Measurements from ENCODE around the gene TRIM69. TPM values are rescaled to one million over a fixed set of nuclear protein-coding genes. Genes with fewer than 3 reads are reported as not detected.
"Not testable (repeated sequence)": the region's sequence is repeated elsewhere in the genome, so short reads cannot be mapped to it uniquely, and the experiment has no call there.

Gene TRIM69
- total and polyA plus RNA-seq, 2 donors (not counting 1 experiment from before 2014, with no cell fraction given) = 12.9 to 30.8 TPM

DNA sequence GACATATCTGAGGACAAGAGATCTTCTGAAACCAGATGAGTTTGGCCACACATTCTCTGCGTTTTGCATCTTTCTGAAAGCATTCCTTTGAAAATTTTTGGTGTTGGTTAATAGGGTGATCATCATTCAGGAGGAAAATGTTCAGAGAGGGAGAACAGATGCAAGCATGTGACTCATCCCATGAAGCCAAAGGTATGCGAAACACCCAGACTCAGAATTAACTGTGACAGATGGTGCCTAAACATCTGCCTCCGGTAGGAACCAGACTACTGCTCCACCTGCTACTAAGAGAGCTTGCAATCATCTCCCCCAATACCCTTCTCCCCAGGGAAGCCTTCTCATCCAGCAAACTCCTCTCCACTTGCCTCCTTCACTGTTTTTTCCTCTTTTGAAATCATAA is 46.2 kb downstream of the TRIM69 start:
- Histone ChIP-seq H2AFZ (ENCODE audit: insufficient read depth, low read depth, low read length, poor library complexity, severe bottlenecking) (no peak overlapping the region), H3K27me3 (replicated peaks in 1 of 4; ENCODE audit: control extremely low read depth in 1 of 4, control insufficient read depth in 3 of 4, insufficient read depth in 4 of 4, low read length in 3 of 4) (no peaks in the 10 kb centered on the region), H3K79me2 (ENCODE audit: control insufficient read depth, insufficient read depth, low read length) (no peaks in the 10 kb centered on the region), H3K27ac (ENCODE audit: low read length in 2 of 2) (no peak overlapping the region), H3K9ac (ENCODE audit: low read length) (no peak overlapping the region), H3K4me2 (replicated peaks; ENCODE audit: low read depth, low read length, poor library complexity, severe bottlenecking) (no peak overlapping the region), H3K4me3 (ENCODE audit: control extremely low read depth in 1 of 5, extremely low read depth in 1 of 5, insufficient read depth in 1 of 5, low read depth in 2 of 5, low read length in 4 of 5) (no peak overlapping the region), H3K36me3 (replicated peaks in 1 of 2; ENCODE audit: control extremely low read depth in 1 of 2, control insufficient read depth in 1 of 2, extremely low read depth in 1 of 2, insufficient read depth in 2 of 2, low read length in 1 of 2) (no peaks in the 10 kb centered on the region), H3K4me1 (ENCODE audit: control insufficient read depth in 2 of 2, insufficient read depth in 2 of 2, low read length in 2 of 2) (peaks cover 5 to 6% of the 10 kb centered on the region in 2 donors), H4K20me1 (ENCODE audit: control insufficient read depth, insufficient read depth, low read length, poor library complexity, severe bottlenecking) (no peaks in the 10 kb centered on the region), H3K9me3 (ENCODE audit: control extremely low read depth in 1 of 3, control insufficient read depth in 2 of 3, insufficient read depth in 1 of 3, low read length in 2 of 3) (no peaks in the 10 kb centered on the region)
- Mint-ChIP-seq H3K9me3 (ENCODE audit: insufficient read depth) (no peaks in the 10 kb centered on the region), H3K27ac (no peak overlapping the region), H3K4me1 (peaks cover 7% of the 10 kb centered on the region), H3K27me3 (no peaks in the 10 kb centered on the region), H3K4me3 (no peak overlapping the region)
- 95% methylated on average over 3 of the region's 3 CpGs for WGBS (ENCODE audit: insufficient coverage)
- ATAC-seq (ENCODE audit: low read depth) (no peak), DNase-seq (no peak)
- intact Hi-C loops (cut with micrococcal nuclease) = no loop called here
- no peak for TF ChIP-seq EZH2 (IDR thresholded peaks at IDR 0.05; ENCODE audit: borderline replicate concordance, insufficient read depth, low read depth, low read length, poor library complexity, severe bottlenecking)
- TF ChIP-seq, protein P1, sequence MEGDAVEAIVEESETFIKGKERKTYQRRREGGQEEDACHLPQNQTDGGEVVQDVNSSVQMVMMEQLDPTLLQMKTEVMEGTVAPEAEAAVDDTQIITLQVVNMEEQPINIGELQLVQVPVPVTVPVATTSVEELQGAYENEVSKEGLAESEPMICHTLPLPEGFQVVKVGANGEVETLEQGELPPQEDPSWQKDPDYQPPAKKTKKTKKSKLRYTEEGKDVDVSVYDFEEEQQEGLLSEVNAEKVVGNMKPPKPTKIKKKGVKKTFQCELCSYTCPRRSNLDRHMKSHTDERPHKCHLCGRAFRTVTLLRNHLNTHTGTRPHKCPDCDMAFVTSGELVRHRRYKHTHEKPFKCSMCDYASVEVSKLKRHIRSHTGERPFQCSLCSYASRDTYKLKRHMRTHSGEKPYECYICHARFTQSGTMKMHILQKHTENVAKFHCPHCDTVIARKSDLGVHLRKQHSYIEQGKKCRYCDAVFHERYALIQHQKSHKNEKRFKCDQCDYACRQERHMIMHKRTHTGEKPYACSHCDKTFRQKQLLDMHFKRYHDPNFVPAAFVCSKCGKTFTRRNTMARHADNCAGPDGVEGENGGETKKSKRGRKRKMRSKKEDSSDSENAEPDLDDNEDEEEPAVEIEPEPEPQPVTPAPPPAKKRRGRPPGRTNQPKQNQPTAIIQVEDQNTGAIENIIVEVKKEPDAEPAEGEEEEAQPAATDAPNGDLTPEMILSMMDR (IDR thresholded peaks at IDR 0.05) = no peak
- CTCF ChIA-PET = interaction anchor here (0.6 to 2.7 kb wide), 6 partner anchors 42 to 491 kb away, joined by 3 to 12 read pairs (median 4); partner anchors contain the start of genes B2M, PATL2 and SPG11
- POLR2A ChIA-PET = no interaction called here

DNA sequence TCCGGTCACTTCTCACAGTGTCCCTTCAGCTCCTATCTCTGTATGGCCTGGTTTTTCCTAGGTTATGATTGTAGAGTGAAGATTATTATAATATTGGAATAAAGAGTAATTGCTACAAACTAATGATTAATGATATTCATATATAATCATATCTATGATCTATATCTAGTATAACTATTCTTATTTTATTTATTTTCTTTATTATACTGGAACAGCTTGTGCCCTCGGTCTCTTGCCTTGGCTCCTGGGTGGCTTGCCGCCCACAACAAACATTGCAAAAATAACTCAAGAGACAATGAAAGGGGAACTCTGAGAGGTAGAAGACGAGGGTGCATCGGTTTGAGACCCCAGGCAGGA is 48.6 kb downstream of the TRIM69 start:
- Histone ChIP-seq H3K27ac (ENCODE audit: low read length in 2 of 2) (peak overlapping the region; percentile 83 to 95), H3K4me3 (ENCODE audit: control extremely low read depth in 1 of 5, extremely low read depth in 1 of 5, insufficient read depth in 1 of 5, low read depth in 2 of 5, low read length in 4 of 5) (peak overlapping the region; percentile 64 to 86 (median 71)), H2AFZ (ENCODE audit: insufficient read depth, low read depth, low read length, poor library complexity, severe bottlenecking) (peak overlapping the region; percentile 90), H3K4me2 (replicated peaks; ENCODE audit: low read depth, low read length, poor library complexity, severe bottlenecking) (peak overlapping the region; percentile 72), H3K9ac (ENCODE audit: low read length) (peak overlapping the region; percentile 90)
- H4K20me1 ChIP-seq (ENCODE audit: control insufficient read depth, insufficient read depth, low read length, poor library complexity, severe bottlenecking); intact Hi-C loops (cut with micrococcal nuclease); H3K36me3 ChIP-seq (replicated peaks in 1 of 2; ENCODE audit: control extremely low read depth in 1 of 2, control insufficient read depth in 1 of 2, extremely low read depth in 1 of 2, insufficient read depth in 2 of 2, low read length in 1 of 2); H3K9me3 ChIP-seq (ENCODE audit: control extremely low read depth in 1 of 3, control insufficient read depth in 2 of 3, insufficient read depth in 1 of 3, low read length in 2 of 3); H3K27me3 ChIP-seq (replicated peaks in 1 of 4; ENCODE audit: control extremely low read depth in 1 of 4, control insufficient read depth in 3 of 4, insufficient read depth in 4 of 4, low read length in 3 of 4); CTCF ChIA-PET; ATAC-seq (ENCODE audit: low read depth); H3K4me1 Mint-ChIP-seq; POLR2A ChIA-PET; H3K9me3 Mint-ChIP-seq (ENCODE audit: insufficient read depth); H3K27me3 Mint-ChIP-seq; DNase-seq; H3K79me2 ChIP-seq (ENCODE audit: control insufficient read depth, insufficient read depth, low read length); H3K4me1 ChIP-seq (ENCODE audit: control insufficient read depth in 2 of 2, insufficient read depth in 2 of 2, low read length in 2 of 2): not testable (repeated sequence)
- peak overlapping the region; percentile 93 for H3K27ac Mint-ChIP-seq
- WGBS (ENCODE audit: insufficient coverage) = no CpG with 5 or more reads among the region's 5 CpGs
- peak overlapping the region; percentile 94 for H3K4me3 Mint-ChIP-seq
- TF ChIP-seq, protein P1 (IDR thresholded peaks at IDR 0.05) = peak; percentile 64
